Neural progenitor cell (in vitro differentiated cells): ENCODE results near the gene GGNBP2. TPM values are rescaled to one million over a fixed set of nuclear protein-coding genes. Genes with fewer than 3 reads are reported as not detected.

ENCODE experiments used
- DNase-seq: peaks from one replicate; pipeline ENCODE4 v3.0.0-alpha.2; 2016; ENCODE audit warnings: low spot score
- H2AFZ ChIP-seq: fragments of 200-600 bp; sonication (generic); replicated peaks from 2 replicates; pipeline ENCODE4 v1.6.1; 2016; ENCODE audit warnings: antibody characterized with exemption
- H3F3A ChIP-seq: fragments of 200-600 bp; sonication (generic); 2 replicates; pipeline ENCODE4 v1.6.1; 2016; ENCODE audit warnings: antibody characterized with exemption, low read depth
- H3K27ac ChIP-seq: fragments of 200-600 bp; sonication (generic); 2 replicates; pipeline ENCODE4 v1.5.1; 2016; ENCODE audit warnings: mild to moderate bottlenecking
- H3K27me3 ChIP-seq: fragments of 200-600 bp; sonication (generic); 2 replicates; pipeline ENCODE4 v1.6.1; 2016; ENCODE audit warnings: mild to moderate bottlenecking, moderate library complexity
- H3K36me3 ChIP-seq: fragments of 200-600 bp; sonication (generic); 2 replicates; pipeline ENCODE4 v1.5.1; 2016
- H3K4me1 ChIP-seq: fragments of 200-600 bp; sonication (generic); 2 replicates; pipeline ENCODE4 v1.6.1; 2016; ENCODE audit warnings: mixed run types
- H3K4me2 ChIP-seq: fragments of 200-600 bp; sonication (generic); 2 replicates; pipeline ENCODE4 v1.6.1; 2016
- H3K4me3 ChIP-seq: fragments of 200-600 bp; sonication (generic); 2 replicates; pipeline ENCODE4 v1.5.1; 2016
- H3K79me2 ChIP-seq: fragments of 200-600 bp; sonication (generic); 2 replicates; pipeline ENCODE4 v1.6.1; 2016; ENCODE audit warnings: low read depth
- H3K9ac ChIP-seq: fragments of 200-600 bp; sonication (generic); 2 replicates; pipeline ENCODE4 v1.6.1; 2016
- H3K9me3 ChIP-seq: fragments of 200-600 bp; sonication (generic); 2 replicates; pipeline ENCODE4 v1.5.1; 2016; ENCODE audit warnings: low read depth
- H4K20me1 ChIP-seq: fragments of 200-600 bp; sonication (generic); 2 replicates; pipeline ENCODE4 v1.6.1; 2016; ENCODE audit warnings: low read depth
- H3K27ac Mint-ChIP-seq: 3 replicates; pipeline ENCODE4 v1.8.0; 2021; ENCODE audit warnings: mixed read lengths
- H3K27me3 Mint-ChIP-seq: 2 replicates; pipeline ENCODE4 v1.8.0; 2022; ENCODE audit warnings: low read depth, mild to moderate bottlenecking, inconsistent platforms, moderate library complexity, mixed read lengths; ENCODE audit not compliant: insufficient read depth
- H3K36me3 Mint-ChIP-seq: 3 replicates; pipeline ENCODE4 v1.8.0; 2021; ENCODE audit warnings: mixed read lengths
- H3K4me1 Mint-ChIP-seq: 3 replicates; pipeline ENCODE4 v1.8.0; 2021; ENCODE audit warnings: mixed read lengths
- H3K4me3 Mint-ChIP-seq: 3 replicates; pipeline ENCODE4 v1.8.0; 2021; ENCODE audit warnings: mild to moderate bottlenecking, moderate library complexity, mixed read lengths
- H3K9me3 Mint-ChIP-seq: 3 replicates; pipeline ENCODE4 v1.8.0; 2020; ENCODE audit warnings: mixed read lengths
- EZH2 ChIP-seq: fragments of 200-600 bp; sonication (generic); IDR thresholded peaks from 2 replicates; pipeline ENCODE4 v1.6.1; 2017; ENCODE audit warnings: antibody characterized with exemption, mild to moderate bottlenecking, moderate library complexity
- EZH2phosphoT487 ChIP-seq: fragments of 200-600 bp; sonication (generic); IDR thresholded peaks from 2 replicates; pipeline ENCODE4 v1.6.1; 2017; ENCODE audit warnings: antibody characterized with exemption
- total RNA-seq: library from RNA; depleted of rRNA; stranded (reverse); fragments of >200 nt; gene quantifications from 2 replicates; pipeline ENCODE4 v1.2.3, GENCODE V29; 2015; ENCODE audit warnings: low replicate concordance
- TF ChIP-seq, protein P1 (sequence below): fragments of 200-600 bp; sonication (generic); IDR thresholded peaks from 2 replicates; pipeline ENCODE4 v1.5.1; 2017; ENCODE audit warnings: antibody characterized with exemption, mild to moderate bottlenecking

GGNBP2 gene
- total RNA-seq, 1 donor from 2014 or later = 79.5 TPM

DNA sequence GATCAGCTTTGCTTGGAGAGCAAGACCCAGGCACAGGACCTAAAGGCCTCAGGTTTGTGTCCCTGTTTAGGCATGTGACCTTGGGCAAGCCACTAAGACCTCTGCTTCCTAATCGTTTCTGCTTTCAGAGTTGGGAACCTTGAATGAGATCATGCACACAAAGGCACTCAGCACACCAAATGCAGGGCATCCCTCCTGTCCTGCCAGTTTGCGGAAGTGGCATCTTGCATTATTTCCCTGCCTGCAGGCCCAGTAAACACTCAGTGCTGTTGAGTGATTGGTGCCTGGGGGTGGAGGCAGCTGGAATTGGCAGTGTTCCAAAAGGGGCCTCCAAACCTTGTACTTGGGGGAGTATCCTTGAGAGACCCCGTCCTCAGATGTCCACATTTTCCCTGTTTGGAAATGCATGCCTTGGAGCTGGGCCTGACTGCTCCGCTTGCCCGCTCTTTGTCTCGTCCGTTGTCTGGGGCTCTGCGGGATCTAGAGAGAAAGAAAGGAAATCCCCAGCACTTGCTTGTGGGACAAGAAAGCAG, 85.3 kb downstream of the GGNBP2 start:
- Mint-ChIP-seq H3K9me3 (no peaks in the 10 kb centered on the region), H3K27ac (no peak overlapping the region), H3K36me3 (no peaks in the 10 kb centered on the region), H3K4me1 (peaks cover 50% of the 10 kb centered on the region), H3K27me3 (peaks cover 14% of the 10 kb centered on the region), H3K4me3 (no peak overlapping the region)
- Histone ChIP-seq H3K9me3 (no peaks in the 10 kb centered on the region), H3K27ac (no peak overlapping the region), H2AFZ (no peak overlapping the region), H3K4me3 (no peak overlapping the region), H3K36me3 (no peaks in the 10 kb centered on the region), H3F3A (peaks cover 34% of the 10 kb centered on the region), H3K4me1 (peaks cover 47% of the 10 kb centered on the region), H3K9ac (no peak overlapping the region), H4K20me1 (peaks cover 6% of the 10 kb centered on the region), H3K4me2 (peak overlapping the region; percentile 25), H3K27me3 (peaks cover 15% of the 10 kb centered on the region), H3K79me2 (no peaks in the 10 kb centered on the region)
- peak; percentile 60 for DNase-seq
- TF ChIP-seq EZH2phosphoT487 (no peak), EZH2 (no peak)
- TF ChIP-seq, protein P1, sequence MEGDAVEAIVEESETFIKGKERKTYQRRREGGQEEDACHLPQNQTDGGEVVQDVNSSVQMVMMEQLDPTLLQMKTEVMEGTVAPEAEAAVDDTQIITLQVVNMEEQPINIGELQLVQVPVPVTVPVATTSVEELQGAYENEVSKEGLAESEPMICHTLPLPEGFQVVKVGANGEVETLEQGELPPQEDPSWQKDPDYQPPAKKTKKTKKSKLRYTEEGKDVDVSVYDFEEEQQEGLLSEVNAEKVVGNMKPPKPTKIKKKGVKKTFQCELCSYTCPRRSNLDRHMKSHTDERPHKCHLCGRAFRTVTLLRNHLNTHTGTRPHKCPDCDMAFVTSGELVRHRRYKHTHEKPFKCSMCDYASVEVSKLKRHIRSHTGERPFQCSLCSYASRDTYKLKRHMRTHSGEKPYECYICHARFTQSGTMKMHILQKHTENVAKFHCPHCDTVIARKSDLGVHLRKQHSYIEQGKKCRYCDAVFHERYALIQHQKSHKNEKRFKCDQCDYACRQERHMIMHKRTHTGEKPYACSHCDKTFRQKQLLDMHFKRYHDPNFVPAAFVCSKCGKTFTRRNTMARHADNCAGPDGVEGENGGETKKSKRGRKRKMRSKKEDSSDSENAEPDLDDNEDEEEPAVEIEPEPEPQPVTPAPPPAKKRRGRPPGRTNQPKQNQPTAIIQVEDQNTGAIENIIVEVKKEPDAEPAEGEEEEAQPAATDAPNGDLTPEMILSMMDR = no peak

- H3K79me2 ChIP-seq = no peaks in the 10 kb centered on the region
- H3K27me3 ChIP-seq = peaks cover 16% of the 10 kb centered on the region
- H4K20me1 ChIP-seq = peaks cover 6% of the 10 kb centered on the region
- H2AFZ ChIP-seq = no peak overlapping the region
- H3K9me3 ChIP-seq = no peaks in the 10 kb centered on the region
- Mint-ChIP-seq H3K27me3 (peaks cover 14% of the 10 kb centered on the region), H3K36me3 (no peaks in the 10 kb centered on the region), H3K4me3 (peak overlapping the region; percentile 52), H3K9me3 (no peaks in the 10 kb centered on the region), H3K4me1 (peaks cover 49% of the 10 kb centered on the region), H3K27ac (no peak overlapping the region)
- peaks cover 47% of the 10 kb centered on the region for H3K4me1 ChIP-seq
- peaks cover 34% of the 10 kb centered on the region for H3F3A ChIP-seq
- no peak overlapping the region for H3K4me2 ChIP-seq
- DNase-seq = no peak
- no peak for TF ChIP-seq EZH2phosphoT487
- H3K27ac ChIP-seq = no peak overlapping the region
- no peaks in the 10 kb centered on the region for H3K36me3 ChIP-seq
- no peak overlapping the region for H3K9ac ChIP-seq
- no peak overlapping the region for H3K4me3 ChIP-seq
These were observed 86.3 kb downstream of the GGNBP2 start for GRCh38 chr17:36631022-36631421.

- Histone ChIP-seq H4K20me1 (no peaks in the 10 kb centered on the region), H3K27me3 (peaks cover 16% of the 10 kb centered on the region), H3F3A (peaks cover 19% of the 10 kb centered on the region), H3K4me1 (peaks cover 36% of the 10 kb centered on the region), H2AFZ (peak overlapping the region; percentile 65), H3K27ac (no peak overlapping the region), H3K9ac (no peak overlapping the region), H3K9me3 (no peaks in the 10 kb centered on the region), H3K4me3 (peak overlapping the region; percentile 20), H3K79me2 (no peaks in the 10 kb centered on the region), H3K36me3 (no peaks in the 10 kb centered on the region), H3K4me2 (peak overlapping the region; percentile 72)
- H3K27ac Mint-ChIP-seq = no peak overlapping the region
- H3K4me1 Mint-ChIP-seq = peaks cover 35% of the 10 kb centered on the region
- peak; percentile 51 for DNase-seq
- peaks cover 14% of the 10 kb centered on the region for H3K27me3 Mint-ChIP-seq
- TF ChIP-seq EZH2phosphoT487 (no peak), EZH2 (no peak)
- TF ChIP-seq, protein P1 = no peak
- no peaks in the 10 kb centered on the region for H3K36me3 Mint-ChIP-seq
- no peaks in the 10 kb centered on the region for H3K9me3 Mint-ChIP-seq
- H3K4me3 Mint-ChIP-seq = peak overlapping the region; percentile 4
These were observed 88.4 kb downstream of the GGNBP2 start for GRCh38 chr17:36632916-36633771.

Other genes with a start within 250 kb of the GGNBP2 start
- gene TBC1D3G, start 221.0 kb upstream of the GGNBP2 start, total RNA-seq = not detected in 2 replicates
- not detected in 2 replicates for gene TBC1D3H, start 156.5 kb upstream of the GGNBP2 start, total RNA-seq
- gene ZNHIT3, start 58.2 kb upstream of the GGNBP2 start, total RNA-seq = 68.4 and 83.5 TPM in 2 replicates
- gene MYO19, start 10.1 kb upstream of the GGNBP2 start, total RNA-seq = 72.4 and 101 TPM in 2 replicates
- 7.0 and 10.2 TPM in 2 replicates for gene PIGW, start 9.9 kb upstream of the GGNBP2 start, total RNA-seq
- 14.4 and 27.3 TPM in 2 replicates for gene DHRS11, start 47.0 kb downstream of the GGNBP2 start, total RNA-seq
- 0.65 and 4.1 TPM in 2 replicates for gene MRM1, start 56.7 kb downstream of the GGNBP2 start, total RNA-seq